ENCODE results near the gene SPOP.

- TF ChIP-seq CTCF (IDR thresholded peaks at IDR 0.05; ENCODE audit: insufficient read depth, low read length, poor library complexity, severe bottlenecking) (no peak), EZH2phosphoT487 (conservative IDR thresholded peaks at IDR 0.05; ENCODE audit: low read length) (no peak)
Observed at GRCh38 chr17:49565948-49566491, 111.9 kb downstream of the SPOP start.

Measured in SU-DHL-6 (cell line).